Left cardiac atrium (tissue), 4 donors: ENCODE data around the gene MEIS2. TPM values are rescaled to one million over a fixed set of nuclear protein-coding genes. Genes with fewer than 3 reads are reported as not detected.

Experiments
- ATAC-seq, 2 donors: fragments of 200-7000 bp; cut with Tn5 transposase; one replicate each; pipeline ENCODE4 v1.9.1; 2020; ENCODE audit warnings: mild to moderate bottlenecking in 2 of 2, moderate library complexity in 2 of 2
- DNase-seq: peaks from one replicate; pipeline ENCODE4 v3.0.0-alpha.2; 2020
- intact Hi-C, 2 donors: fragments of 100-400 bp; cut with DNase I; formaldehyde crosslinking; loops; one replicate each; pipeline versions ENCODE4 v1.14.1 to v1.15.1; 2022 to 2023
- long read RNA-seq: library from polyadenylated mRNA; unstranded; transcript quantifications from one replicate; pipeline ENCODE4 v2.0.0, GENCODE V29; 2021
- total RNA-seq, 2 donors: library from RNA; stranded (reverse); fragmentation: NEBNext Ultra II Directional; extraction: Animal tissue kit (Norgen Biotek cat#: 25700); gene quantifications; one replicate each; pipeline ENCODE4 v1.2.1, GENCODE V29; 2021
- donor health status: DM: no; HTN: yes; CAD: no.
- donor health status: DM: no; HTN: yes; CAD: no; lungs with severe emphysema.
- donor health status: DM: yes; HTN: yes; CAD: no.
- donor health status: Dilated cardiomyopathy.

Gene MEIS2
- 10 to 100 TPM; 21.1 to 21.5 TPM for total RNA-seq
- long read RNA-seq, partial matches to known transcripts: 11 of 19 reads
- long read RNA-seq, other reads (novel, unspliced or antisense): 7 of 19 reads

GRCh38 chr15:37100109-37100965 lies at the start of gene MEIS2:
Gene MEIS2 (minus strand): TSS chr15:37100549. CDS start chr15:37099466, 1,083 bp downstream.
- peak; percentile 94 for DNase-seq
- peak; percentile 68 to 74 for ATAC-seq
- intact Hi-C loops: loop anchor here in 1 of 2 donors (10.0 kb wide), 1 partner anchor 216 kb away; no protein-coding TSS in a partner anchor

GRCh38 chr15:37149146-37149545 lies 48.8 kb upstream of the MEIS2 start:
- intact Hi-C loops: no loop called here

DNA sequence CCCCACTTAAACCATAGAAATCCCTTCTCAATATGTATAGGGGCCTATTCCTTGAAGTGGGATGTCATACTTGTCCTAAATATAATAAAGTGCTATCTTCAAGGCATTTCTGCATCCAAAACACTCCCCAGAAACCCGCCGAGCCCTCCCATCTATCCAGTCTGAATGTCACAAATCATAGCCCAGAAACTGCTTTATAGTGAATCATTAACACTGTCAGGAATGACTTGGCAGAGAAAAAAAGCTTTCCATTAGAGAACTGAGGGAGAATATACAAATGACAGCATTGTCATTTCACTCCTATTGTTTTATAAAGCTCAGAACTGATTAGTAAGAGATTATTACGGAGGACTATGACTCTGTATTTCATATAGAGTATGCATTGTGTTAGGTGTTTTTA lies 48.4 kb upstream of the MEIS2 start:
- intact Hi-C loops: no loop called here
- DNase-seq (no peak), ATAC-seq (no peak)

More at GRCh38 chr15:37149146-37149545, 48.8 kb upstream of the MEIS2 start:
- no peak for DNase-seq
- ATAC-seq: no peak

GRCh38 chr15:37143351-37143750 lies 43.0 kb upstream of the MEIS2 start:
- DNase-seq (no peak), ATAC-seq (no peak)
- intact Hi-C loops: no loop called here

GRCh38 chr15:37142371-37142770 lies 42.0 kb upstream of the MEIS2 start:
- intact Hi-C loops: no loop called here
- no peak for ATAC-seq
- no peak for DNase-seq

GRCh38 chr15:37140531-37141058 lies 40.2 kb upstream of the MEIS2 start:
- ATAC-seq: peak in 1 of 2 donors; percentile 56

GRCh38 chr15:37138591-37139215 lies 38.4 kb upstream of the MEIS2 start:
- ATAC-seq (no peak), DNase-seq (no peak)
- intact Hi-C loops: loop anchor here (10.0 kb wide), 2 partner anchors 254 to 634 kb away; no protein-coding TSS in a partner anchor

More at GRCh38 chr15:37140531-37141058, 40.2 kb upstream of the MEIS2 start:
- DNase-seq: no peak
- intact Hi-C loops: no loop called here

- intact Hi-C loops: loop anchor here (10.0 kb wide), 2 partner anchors 252 to 632 kb away; no protein-coding TSS in a partner anchor
Observed at GRCh38 chr15:37137221-37137620, 36.9 kb upstream of the MEIS2 start.

DNA sequence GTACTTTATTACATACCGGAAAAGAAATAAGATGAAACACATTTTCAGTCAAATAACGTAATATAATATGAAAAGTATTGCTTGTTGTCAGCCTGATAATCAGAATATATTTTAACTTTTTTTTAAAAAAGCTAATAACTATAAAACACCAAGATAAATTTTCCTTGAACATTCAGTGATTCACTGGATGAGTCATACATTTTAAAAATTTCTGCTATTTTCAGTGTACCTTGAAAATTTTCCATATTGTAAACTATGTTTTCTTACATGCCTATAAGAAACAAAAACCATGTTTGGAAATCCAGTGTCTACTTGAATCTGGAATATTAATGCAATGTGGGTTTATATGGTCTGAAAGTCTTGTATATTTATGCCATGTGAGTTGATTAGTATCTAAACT lies 36.3 kb upstream of the MEIS2 start:
- DNase-seq (no peak), ATAC-seq (no peak)
- intact Hi-C loops: loop anchor here (10.0 kb wide), 2 partner anchors 252 to 632 kb away; no protein-coding TSS in a partner anchor

More at GRCh38 chr15:37137221-37137620, 36.9 kb upstream of the MEIS2 start:
- ATAC-seq (no peak), DNase-seq (no peak)

DNA sequence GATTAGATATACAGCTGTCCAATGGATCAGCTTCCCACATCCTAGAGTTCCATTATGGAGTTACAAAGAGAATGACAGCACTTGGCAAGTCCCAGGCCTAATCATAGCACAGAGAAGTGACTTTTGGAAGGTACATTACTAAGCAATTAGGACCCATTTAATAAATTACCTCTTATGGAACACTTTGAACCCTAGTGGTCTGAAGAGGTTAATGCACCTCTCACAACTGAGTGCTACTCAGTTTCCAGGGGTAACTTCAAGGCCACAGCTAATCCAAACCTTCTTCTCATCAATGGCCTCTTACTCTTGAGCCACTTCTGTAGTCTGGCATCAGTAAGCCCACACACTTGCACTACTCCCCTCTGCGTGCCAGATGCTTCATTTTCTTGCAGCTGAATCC lies 34.9 kb upstream of the MEIS2 start:
- peak in 1 of 2 donors; percentile 29 for ATAC-seq
- DNase-seq: no peak
- intact Hi-C loops: loop anchor here (2.0 to 10.0 kb wide), 3 partner anchors 250 to 630 kb away; no protein-coding TSS in a partner anchor

- intact Hi-C loops: loop anchor here (2.0 to 10.0 kb wide), 3 partner anchors 250 to 630 kb away; no protein-coding TSS in a partner anchor
- no peak for DNase-seq
- peak in 1 of 2 donors; percentile 76 for ATAC-seq
Observed at GRCh38 chr15:37134699-37135131, 34.4 kb upstream of the MEIS2 start.

DNA sequence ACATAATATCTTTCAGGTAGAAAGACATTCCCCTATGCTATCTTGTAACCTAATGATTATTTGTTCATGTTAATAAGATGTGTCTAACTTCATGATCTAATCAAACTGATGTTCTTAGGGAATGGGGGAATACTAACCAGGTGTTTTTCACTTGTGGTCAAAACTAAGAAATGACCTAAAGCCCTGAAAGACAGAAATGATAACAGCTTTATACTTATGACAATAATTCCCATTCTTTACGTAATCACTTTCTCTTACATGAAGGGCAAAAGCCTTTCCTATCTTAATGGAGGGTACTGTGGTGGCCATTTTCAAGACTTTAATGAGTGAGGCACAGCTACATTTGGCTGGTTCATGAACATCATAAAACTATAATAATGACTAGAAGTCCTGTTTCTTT lies 33.9 kb upstream of the MEIS2 start:
- intact Hi-C loops: loop anchor here (2.0 to 10.0 kb wide), 3 partner anchors 249 to 629 kb away; no protein-coding TSS in a partner anchor
- no peak for ATAC-seq
- DNase-seq: no peak

DNA sequence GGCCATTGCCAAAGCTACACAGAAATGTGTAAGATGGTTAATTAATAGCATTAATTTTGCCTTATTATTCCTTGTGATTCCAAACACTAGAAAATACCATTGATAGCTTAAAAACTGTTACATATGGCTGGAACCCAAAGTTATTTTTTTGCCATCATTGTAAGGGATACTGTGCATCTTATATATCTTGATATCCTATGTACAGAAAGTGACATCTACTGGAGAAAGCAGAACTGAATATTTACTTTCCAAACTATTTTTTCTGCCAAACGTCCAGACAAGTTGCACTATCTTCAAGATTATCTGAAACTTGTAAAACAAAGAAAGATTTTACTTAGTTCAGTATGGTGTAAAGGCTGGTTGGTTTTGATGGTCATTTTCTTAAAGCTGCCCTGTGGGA lies 33.3 kb upstream of the MEIS2 start:
- DNase-seq (no peak), ATAC-seq (peak in 1 of 2 donors; percentile 49)
- intact Hi-C loops: loop anchor here (2.0 to 10.0 kb wide), 3 partner anchors 249 to 629 kb away; no protein-coding TSS in a partner anchor

- ATAC-seq: no peak
- DNase-seq: no peak
- intact Hi-C loops: loop anchor here (10.0 kb wide), 2 partner anchors 248 to 628 kb away; no protein-coding TSS in a partner anchor
Observed at GRCh38 chr15:37132826-37133417, 32.6 kb upstream of the MEIS2 start.

DNA sequence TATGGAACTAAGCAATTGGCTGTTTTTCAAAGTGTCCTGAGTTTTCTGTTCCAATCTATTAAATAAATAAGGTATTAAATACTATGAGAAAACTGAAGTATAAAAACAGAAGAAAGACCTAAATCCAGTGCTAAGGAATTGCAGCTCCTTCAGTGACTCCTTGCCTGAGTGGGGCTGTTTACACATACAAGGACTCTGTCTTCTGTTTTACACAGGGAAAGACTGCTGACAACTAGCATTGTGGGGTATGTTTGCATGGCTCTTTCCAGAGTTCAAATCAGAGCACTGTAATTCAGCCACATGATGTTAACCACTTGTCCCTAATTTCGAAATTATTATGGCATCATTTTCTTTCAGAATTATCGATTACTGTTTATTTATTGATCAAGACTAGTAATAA lies 31.3 kb upstream of the MEIS2 start:
- ATAC-seq: no peak
- no peak for DNase-seq
- intact Hi-C loops: loop anchor here (10.0 kb wide), 2 partner anchors 247 to 627 kb away; no protein-coding TSS in a partner anchor

DNA sequence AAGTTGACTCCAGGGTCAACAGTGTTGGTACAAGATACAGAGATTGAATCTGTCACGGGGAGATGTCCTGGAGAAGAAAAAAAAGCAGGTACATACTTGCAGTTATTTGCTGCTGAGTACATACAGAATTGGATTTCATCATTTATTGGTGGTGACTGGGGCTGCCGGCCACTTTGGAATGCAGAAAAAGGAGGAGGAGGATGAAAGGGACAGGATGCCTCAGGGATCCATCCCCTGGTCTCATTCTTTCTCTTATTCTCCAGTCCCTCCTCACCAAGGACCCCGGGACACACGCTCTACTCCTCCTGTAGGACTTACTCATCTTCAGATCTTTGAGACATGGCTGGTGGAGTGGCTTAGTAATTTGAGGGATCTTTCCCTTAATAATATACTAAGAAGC lies 30.0 kb upstream of the MEIS2 start:
- ATAC-seq (no peak), DNase-seq (no peak)
- intact Hi-C loops: loop anchor here (10.0 kb wide), 2 partner anchors 246 to 626 kb away; no protein-coding TSS in a partner anchor

DNA sequence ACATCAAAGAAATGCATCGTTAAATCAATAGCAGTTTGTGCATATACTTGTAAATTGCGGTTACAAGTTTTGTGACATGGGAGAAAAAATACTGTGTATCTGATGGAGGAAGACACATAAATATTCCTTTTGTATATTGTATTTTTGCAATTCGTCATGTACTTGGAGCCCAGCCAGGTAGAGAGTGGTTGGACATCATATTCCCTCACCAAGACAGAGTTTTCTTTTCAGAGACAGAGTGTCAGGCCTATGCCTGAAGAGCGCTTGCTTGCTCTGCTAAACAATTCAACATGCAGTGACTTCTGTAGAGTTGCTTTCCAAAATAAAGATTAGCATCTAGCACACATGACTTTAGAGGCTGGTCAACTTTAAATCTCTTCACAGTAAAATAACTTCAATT lies 24.8 kb upstream of the MEIS2 start:
- DNase-seq: no peak
- intact Hi-C loops: no loop called here
- ATAC-seq: no peak

DNA sequence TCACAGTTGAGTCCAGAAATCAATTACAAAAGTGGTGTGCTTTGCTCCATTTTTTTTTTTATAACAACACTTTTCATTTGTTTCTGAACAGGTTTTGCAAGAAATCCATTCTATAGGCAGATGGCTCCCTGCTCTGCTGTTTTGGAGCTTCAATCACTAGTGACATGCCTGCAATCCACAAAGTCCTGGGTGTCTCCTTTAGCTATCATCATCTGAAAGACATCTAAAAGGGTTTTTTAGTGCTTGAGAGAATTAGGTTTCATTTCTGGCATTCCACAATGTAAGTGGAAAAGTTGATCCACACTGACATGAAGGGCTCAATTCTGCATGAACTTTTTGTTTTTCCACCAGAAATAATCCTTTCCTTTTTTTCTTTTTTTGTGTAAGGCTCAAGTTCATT lies 24.0 kb upstream of the MEIS2 start:
- intact Hi-C loops: no loop called here
- ATAC-seq: no peak
- DNase-seq: no peak

DNA sequence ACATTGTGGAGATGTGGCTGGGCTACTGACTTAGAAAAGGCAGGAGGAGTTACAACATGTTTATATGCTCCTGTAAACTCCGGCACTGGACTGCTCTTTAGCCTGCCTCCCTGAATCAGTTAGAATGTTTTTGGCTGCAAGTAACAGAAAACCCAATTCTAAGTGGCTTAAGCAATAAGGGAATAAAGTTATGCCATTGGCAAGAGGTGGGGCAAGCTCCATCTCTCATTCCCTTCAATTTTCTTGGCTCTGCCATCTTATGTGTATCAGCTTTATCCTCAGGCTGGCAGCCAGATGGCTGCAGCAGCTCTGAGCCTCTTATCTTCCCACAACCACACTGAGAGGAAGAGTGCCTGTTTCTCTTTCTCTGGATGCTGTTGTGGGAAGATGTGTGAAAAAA lies 22.4 kb upstream of the MEIS2 start:
- ATAC-seq: peak; percentile 70 to 87
- intact Hi-C loops: no loop called here
- peak; percentile 25 for DNase-seq
